ENCODE measurements around the gene PODNL1.

DNA sequence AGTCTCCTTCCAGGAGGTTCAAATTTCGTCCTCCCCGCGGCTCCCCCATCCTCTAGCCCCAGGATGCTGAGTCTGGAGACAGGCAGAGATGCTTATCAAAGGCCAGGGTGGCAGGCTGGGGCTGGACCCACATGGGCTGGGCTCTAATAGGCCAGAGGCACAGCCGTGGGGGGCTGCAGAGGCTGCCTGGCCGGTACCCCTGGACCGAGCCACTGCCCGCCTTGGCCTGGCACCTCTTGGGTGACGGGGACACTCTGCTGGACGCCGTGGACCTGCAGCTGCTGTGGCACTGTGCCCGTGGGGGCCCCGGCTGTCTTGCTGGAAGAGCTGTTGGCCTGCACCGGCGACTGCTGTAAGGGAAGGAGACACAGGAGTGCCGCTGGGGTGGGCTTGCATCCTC, 42.1 kb upstream of the PODNL1 start:
- TF ChIP-seq POLR2A (IDR thresholded peaks at IDR 0.05; ENCODE audit: low read length) = no peak
- no peak for TF ChIP-seq GATA1 (IDR thresholded peaks at IDR 0.05; ENCODE audit: low read depth, low read length)
